ENCODE results near the gene ACTRT2. TPM values are rescaled to one million over a fixed set of nuclear protein-coding genes. Genes with fewer than 3 reads are reported as not detected.

Gene ACTRT2
- total and polyA plus RNA-seq, 11 donors, result not detected

GRCh38 chr1:3031401-3032221 is 10.3 kb downstream of the ACTRT2 start:
- Histone ChIP-seq H3K27ac (no peak overlapping the region), H3K36me3 (no peaks in the 10 kb centered on the region), H3K9me3 (no peaks in the 10 kb centered on the region), H3K27me3 (peaks cover 0 to 49% (median 11%) of the 10 kb centered on the region in 9 donors), H3K4me1 (no peaks in the 10 kb centered on the region), H3K4me3 (no peak overlapping the region)
- WGBS, 4 donors, result 70 to 83% (median 81%) methylated on average over 28 to 35 of the region's 35 CpGs
- no peak for TF ChIP-seq POLR2A (IDR thresholded peaks at IDR 0.05)
- TF ChIP-seq CTCF (IDR thresholded peaks at IDR 0.05), result no peak
- no peak for ATAC-seq
- intact Hi-C loops (cut with DNase I), result no loop called here
- peak in 2 of 5 donors; percentile 10 to 34 for DNase-seq

- no peaks in the 10 kb centered on the region for H3K9me3 ChIP-seq
- no peaks in the 10 kb centered on the region for H3K36me3 ChIP-seq
- WGBS, 4 donors, result 85 to 88% (median 86%) methylated on average over 14 to 21 of the region's 21 CpGs
- H3K4me1 ChIP-seq, result no peaks in the 10 kb centered on the region
- peak in 2 of 5 donors; percentile 11 to 49 for DNase-seq
- no peak overlapping the region for H3K4me3 ChIP-seq
- no peak for ATAC-seq
- no peak overlapping the region for H3K27ac ChIP-seq
- TF ChIP-seq CTCF (IDR thresholded peaks at IDR 0.05), result no peak
- TF ChIP-seq POLR2A (IDR thresholded peaks at IDR 0.05), result no peak
- peaks cover 0 to 52% (median 11%) of the 10 kb centered on the region in 9 donors for H3K27me3 ChIP-seq
- intact Hi-C loops (cut with DNase I), result no loop called here
Observed at GRCh38 chr1:3032371-3033039, 11.2 kb downstream of the ACTRT2 start.

DNA sequence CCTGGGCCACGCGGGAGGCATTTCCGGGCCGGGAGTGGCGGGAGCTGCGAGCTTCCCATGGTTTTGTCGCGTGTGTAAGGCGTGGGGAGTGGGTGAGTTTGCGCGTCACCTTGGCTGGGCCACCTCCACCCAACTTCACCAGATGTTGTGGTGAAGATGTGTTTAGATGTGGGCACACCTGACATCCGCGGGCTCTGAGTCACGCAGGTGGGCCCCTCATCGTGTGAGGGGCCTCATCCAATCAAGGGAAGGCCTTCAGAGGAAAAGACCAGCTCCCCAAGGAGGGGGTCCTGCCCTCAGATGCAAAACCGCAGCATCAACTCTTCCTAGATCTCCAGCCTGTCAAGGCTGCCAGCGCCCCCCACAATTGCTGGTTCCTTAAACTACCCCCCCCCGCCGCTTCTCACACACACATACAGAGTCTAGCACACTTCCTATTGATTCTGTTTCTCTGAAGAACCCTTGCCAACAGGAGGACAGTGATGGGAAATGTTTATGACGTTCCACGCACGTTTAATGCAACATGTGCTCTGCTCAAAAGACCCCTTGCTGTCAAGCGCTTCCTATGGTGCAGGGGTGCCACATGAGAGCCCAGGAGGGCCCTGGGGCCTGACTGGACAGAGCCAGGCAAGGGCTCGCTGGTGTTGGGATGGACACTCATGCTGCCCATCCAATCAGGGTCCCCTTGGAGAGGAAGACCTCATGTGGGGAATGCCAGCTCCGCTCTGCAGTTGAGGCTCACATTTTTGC is 11.9 kb downstream of the ACTRT2 start:
- no peaks in the 10 kb centered on the region for H3K4me1 ChIP-seq
- no peak for TF ChIP-seq CTCF (IDR thresholded peaks at IDR 0.05)
- no peak for TF ChIP-seq POLR2A (IDR thresholded peaks at IDR 0.05)
- peaks cover 0 to 51% (median 11%) of the 10 kb centered on the region in 9 donors for H3K27me3 ChIP-seq
- intact Hi-C loops (cut with DNase I), result no loop called here
- H3K9me3 ChIP-seq, result no peaks in the 10 kb centered on the region
- H3K27ac ChIP-seq, result no peak overlapping the region
- DNase-seq (peak in 1 of 5 donors; percentile 40), ATAC-seq (no peak)
- no peak overlapping the region for H3K4me3 ChIP-seq
- WGBS, 4 donors, result 81 to 89% (median 85%) methylated on average over 25 of the region's 25 CpGs
- H3K36me3 ChIP-seq, result no peaks in the 10 kb centered on the region

GRCh38 chr1:3033790-3034090 is 12.5 kb downstream of the ACTRT2 start:
- no peaks in the 10 kb centered on the region for H3K36me3 ChIP-seq
- no peak for TF ChIP-seq POLR2A (IDR thresholded peaks at IDR 0.05)
- TF ChIP-seq CTCF (IDR thresholded peaks at IDR 0.05), result no peak
- intact Hi-C loops (cut with DNase I), result no loop called here
- no peaks in the 10 kb centered on the region for H3K4me1 ChIP-seq
- H3K27me3 ChIP-seq, result peaks cover 0 to 51% (median 13%) of the 10 kb centered on the region in 9 donors
- DNase-seq (no peak), ATAC-seq (no peak)
- no peak overlapping the region for H3K27ac ChIP-seq
- H3K4me3 ChIP-seq, result no peak overlapping the region
- H3K9me3 ChIP-seq, result no peaks in the 10 kb centered on the region
- WGBS, 4 donors, result 74 to 94% (median 83%) methylated on average over 4 of the region's 4 CpGs
